Smooth muscle cell (in vitro differentiated cells): ENCODE data around the gene RNASEH2C. TPM values are rescaled to one million over a fixed set of nuclear protein-coding genes. Genes with fewer than 3 reads are reported as not detected.

Source experiments
- DNase-seq: peaks from one replicate; lab custom pipeline; 2025; ENCODE audit not compliant: unreplicated experiment; lab: John Stamatoyannopoulos, UW
- H2AFZ ChIP-seq: fragments of 200-600 bp; sonication (generic); 2 replicates; pipeline ENCODE4 v1.6.0; 2016; ENCODE audit warnings: antibody characterized with exemption, low read depth, mild to moderate bottlenecking
- H3F3A ChIP-seq: fragments of 200-600 bp; sonication (generic); 2 replicates; pipeline ENCODE4 v1.6.0; 2017; ENCODE audit warnings: antibody characterized with exemption, low read depth
- H3K27ac ChIP-seq: fragments of 200-600 bp; sonication (generic); 2 replicates; pipeline ENCODE4 v1.5.1; 2016; ENCODE audit warnings: low read depth, mild to moderate bottlenecking
- H3K27me3 ChIP-seq: fragments of 200-600 bp; sonication (generic); 2 replicates; pipeline ENCODE4 v1.6.1; 2016; ENCODE audit warnings: low read depth, mild to moderate bottlenecking
- H3K36me3 ChIP-seq: fragments of 200-600 bp; sonication (generic); 2 replicates; pipeline ENCODE4 v1.5.1; 2016; ENCODE audit warnings: low read depth
- H3K4me1 ChIP-seq: fragments of 200-600 bp; sonication (generic); 2 replicates; pipeline ENCODE4 v1.5.1; 2016; ENCODE audit warnings: low read depth
- H3K4me2 ChIP-seq: fragments of 200-600 bp; sonication (generic); 2 replicates; pipeline ENCODE4 v1.6.0; 2016; ENCODE audit warnings: mild to moderate bottlenecking
- H3K4me3 ChIP-seq: fragments of 200-600 bp; sonication (generic); 2 replicates; pipeline ENCODE4 v1.5.1; 2016; ENCODE audit warnings: mild to moderate bottlenecking
- H3K79me2 ChIP-seq: fragments of 200-600 bp; sonication (generic); 2 replicates; pipeline ENCODE4 v1.6.0; 2016; ENCODE audit warnings: low read depth, mild to moderate bottlenecking
- H3K9ac ChIP-seq: fragments of 200-600 bp; sonication (generic); 2 replicates; pipeline ENCODE4 v1.6.0; 2016; ENCODE audit warnings: low read depth
- H3K9me3 ChIP-seq: fragments of 200-600 bp; sonication (generic); replicated peaks from 2 replicates; pipeline ENCODE4 v1.5.1; 2016; ENCODE audit warnings: low read depth
- H4K20me1 ChIP-seq: fragments of 200-600 bp; sonication (generic); 2 replicates; pipeline ENCODE4 v1.6.0; 2016; ENCODE audit warnings: low read depth
- CTCF ChIP-seq: fragments of 200-600 bp; sonication (generic); IDR thresholded peaks from 2 replicates; pipeline ENCODE4 v1.5.1; 2017; ENCODE audit warnings: borderline replicate concordance, mild to moderate bottlenecking, antibody characterized with exemption; ENCODE audit not compliant: insufficient read depth, poor library complexity, severe bottlenecking
- WGBS: methylation state at CpG from one replicate; pipeline ENCODE4 v1.1.7; 2016; ENCODE audit warnings: low lambda C conversion rate; 5-methylcytosine and 5-hydroxymethylcytosine counted together
- polyA plus RNA-seq: library from polyadenylated mRNA; unstranded; fragments of >200 nt; fragmentation: Nextera tagmentation; extraction: Ambion mirVana; gene quantifications from 2 replicates; pipeline ENCODE4 v1.2.1, GENCODE V29; 2016
- total RNA-seq: library from RNA; depleted of rRNA; stranded (reverse); fragments of >200 nt; gene quantifications from 2 replicates; pipeline ENCODE4 v1.2.3, GENCODE V29; 2014

Gene RNASEH2C
- total and polyA plus RNA-seq, 2 experiments from 2014 or later, result 20.9 to 56.8 TPM

- no peak overlapping the region for H2AFZ ChIP-seq
- no peak for TF ChIP-seq CTCF
- no peak overlapping the region for H3K4me2 ChIP-seq
- no peaks in the 10 kb centered on the region for H4K20me1 ChIP-seq
- H3K4me3 ChIP-seq, result no peak overlapping the region
- 83% methylated on average over 1 of the region's 1 CpG for WGBS
- H3K4me1 ChIP-seq, result no peaks in the 10 kb centered on the region
- H3K36me3 ChIP-seq, result no peaks in the 10 kb centered on the region
- no peaks in the 10 kb centered on the region for H3K79me2 ChIP-seq
- no peak overlapping the region for H3K27ac ChIP-seq
- no peak for DNase-seq
- no peak overlapping the region for H3K9ac ChIP-seq
- H3K27me3 ChIP-seq, result peaks cover 3% of the 10 kb centered on the region
- no peaks in the 10 kb centered on the region for H3F3A ChIP-seq
- H3K9me3 ChIP-seq, result no peaks in the 10 kb centered on the region
These were observed 18.9 kb downstream of the RNASEH2C start for GRCh38 chr11:65701686-65702085.

- DNase-seq, result no peak
- Histone ChIP-seq H3K9me3 (no peaks in the 10 kb centered on the region), H3K4me3 (no peak overlapping the region), H3K27ac (no peak overlapping the region), H4K20me1 (no peaks in the 10 kb centered on the region), H3K36me3 (no peaks in the 10 kb centered on the region), H2AFZ (no peak overlapping the region), H3K27me3 (peaks cover 3% of the 10 kb centered on the region), H3F3A (no peaks in the 10 kb centered on the region), H3K79me2 (no peaks in the 10 kb centered on the region), H3K4me1 (no peaks in the 10 kb centered on the region), H3K4me2 (no peak overlapping the region), H3K9ac (no peak overlapping the region)
- TF ChIP-seq CTCF, result no peak
- 80% methylated on average over 3 of the region's 3 CpGs for WGBS
These were observed 20.2 kb downstream of the RNASEH2C start for GRCh38 chr11:65700399-65700798.

DNA sequence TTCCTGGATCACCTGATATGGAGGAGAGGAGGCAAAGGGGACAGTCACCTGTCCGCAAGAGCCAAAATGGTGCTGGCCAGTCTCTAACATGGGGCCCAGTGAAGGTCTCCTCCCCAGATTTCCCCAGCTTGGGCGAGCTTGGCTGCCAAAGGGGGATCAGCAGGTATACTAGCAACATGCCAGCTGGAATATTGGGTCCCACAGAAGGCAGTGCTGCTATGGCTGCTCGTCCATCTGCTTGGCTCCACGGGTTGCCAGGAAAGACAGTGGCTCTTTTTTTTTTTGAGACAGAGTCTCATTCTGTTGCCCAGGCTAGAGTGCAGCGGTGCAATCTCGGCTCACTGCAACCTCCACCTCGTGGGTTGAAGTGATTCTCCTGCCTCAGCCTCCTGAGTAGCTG is 21.3 kb downstream of the RNASEH2C start:
- Histone ChIP-seq H3K79me2 (no peaks in the 10 kb centered on the region), H3K4me1 (no peaks in the 10 kb centered on the region)
- 80% methylated on average over 7 of the region's 7 CpGs for WGBS

More for the DNA sequence above, 21.3 kb downstream of the RNASEH2C start:
- peaks cover 3% of the 10 kb centered on the region for H3K27me3 ChIP-seq
- H3F3A ChIP-seq, result no peaks in the 10 kb centered on the region
- H4K20me1 ChIP-seq, result no peaks in the 10 kb centered on the region
- H3K9ac ChIP-seq, result no peak overlapping the region
- DNase-seq, result no peak
- H3K9me3 ChIP-seq, result no peaks in the 10 kb centered on the region
- no peak overlapping the region for H3K27ac ChIP-seq
- no peak overlapping the region for H3K4me2 ChIP-seq
- no peak overlapping the region for H3K4me3 ChIP-seq
- H2AFZ ChIP-seq, result no peak overlapping the region
- no peaks in the 10 kb centered on the region for H3K36me3 ChIP-seq
- no peak for TF ChIP-seq CTCF
